HG03095 (cell line): Measurements from ENCODE around the gene ACTR1B.
"Not testable (repeated sequence)": the region's sequence is repeated elsewhere in the genome, so short reads cannot be mapped to it uniquely, and the experiment has no call there.

Source experiments
- ATAC-seq: cut with Tn5 transposase; IDR thresholded peaks from one replicate; pipeline ENCODE4 v1.9.1; 2021; ENCODE audit warnings: moderate library complexity; ENCODE audit not compliant: unreplicated experiment

The ACTR1B gene

GRCh38 chr2:97663962-97664635 is at the start of gene ACTR1B:
TSS of gene ACTR1B (minus strand) at chr2:97664044. CDS start at chr2:97663890, 154 bp downstream.
- peak; percentile 82 for ATAC-seq

GRCh38 chr2:97712693-97713295 is 49.0 kb upstream of the ACTR1B start:
- ATAC-seq, result no peak

- not testable (repeated sequence) for ATAC-seq
Measured at GRCh38 chr2:97712175-97712574, 48.3 kb upstream of the ACTR1B start.

- no peak for ATAC-seq
Measured at GRCh38 chr2:97711394-97711711, 47.5 kb upstream of the ACTR1B start.

GRCh38 chr2:97708608-97709007 is 44.8 kb upstream of the ACTR1B start:
- no peak for ATAC-seq

GRCh38 chr2:97708048-97708380 is 44.2 kb upstream of the ACTR1B start:
- ATAC-seq, result no peak

- ATAC-seq, result no peak
Measured at GRCh38 chr2:97707362-97708047, 43.7 kb upstream of the ACTR1B start.

- ATAC-seq, result no peak
Measured at GRCh38 chr2:97706708-97707345, 43.0 kb upstream of the ACTR1B start.

- no peak for ATAC-seq
Measured at GRCh38 chr2:97706112-97706511, 42.3 kb upstream of the ACTR1B start.

- no peak for ATAC-seq
Measured at GRCh38 chr2:97704989-97705388, 41.1 kb upstream of the ACTR1B start.

GRCh38 chr2:97703741-97704140 is 39.9 kb upstream of the ACTR1B start:
- ATAC-seq, result no peak

- no peak for ATAC-seq
Measured at GRCh38 chr2:97702731-97703470, 39.1 kb upstream of the ACTR1B start.

GRCh38 chr2:97701851-97702465 is 38.1 kb upstream of the ACTR1B start:
- ATAC-seq, result no peak

GRCh38 chr2:97701186-97701585 is 37.3 kb upstream of the ACTR1B start:
- ATAC-seq, result no peak

- ATAC-seq, result no peak
Measured at GRCh38 chr2:97699765-97700444, 36.1 kb upstream of the ACTR1B start.

- no peak for ATAC-seq
Measured at GRCh38 chr2:97698530-97698929, 34.7 kb upstream of the ACTR1B start.

GRCh38 chr2:97697252-97698235 is 33.7 kb upstream of the ACTR1B start:
- no peak for ATAC-seq

- no peak for ATAC-seq
Measured at GRCh38 chr2:97695744-97696143, 31.9 kb upstream of the ACTR1B start.

- no peak for ATAC-seq
Measured at GRCh38 chr2:97693476-97693875, 29.6 kb upstream of the ACTR1B start.
